GM18907 (cell line): ENCODE results near the gene DLK1.

Source experiments
- ATAC-seq: cut with Tn5 transposase; IDR thresholded peaks from one replicate; pipeline ENCODE4 v1.9.1; 2021; ENCODE audit warnings: mild to moderate bottlenecking, moderate library complexity; ENCODE audit not compliant: unreplicated experiment

DLK1 gene

DNA sequence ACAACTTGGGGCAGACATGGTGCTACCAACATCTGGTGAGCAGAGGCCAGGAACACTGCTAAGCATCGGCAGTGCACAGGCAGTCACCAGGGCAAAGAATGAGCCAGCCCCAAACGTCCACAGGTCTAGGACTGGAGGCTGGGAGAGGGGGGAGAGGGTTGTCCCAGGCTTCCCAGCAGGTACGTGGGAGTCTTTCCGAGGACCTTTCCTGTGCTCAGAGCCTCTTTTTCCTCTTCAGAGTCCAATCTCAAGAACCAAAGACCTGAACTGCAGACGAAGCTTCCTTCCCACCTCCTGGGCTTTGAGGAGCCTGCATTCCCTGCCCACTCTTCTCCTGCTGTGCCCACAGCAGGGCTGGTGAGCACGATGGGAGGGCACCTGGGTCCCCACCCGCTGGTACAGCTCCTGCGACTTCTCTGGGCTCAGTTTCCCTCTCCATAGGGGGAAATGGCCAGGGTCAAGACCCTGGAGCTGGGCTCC is 48.7 kb downstream of the DLK1 start:
- no peak for ATAC-seq

DNA sequence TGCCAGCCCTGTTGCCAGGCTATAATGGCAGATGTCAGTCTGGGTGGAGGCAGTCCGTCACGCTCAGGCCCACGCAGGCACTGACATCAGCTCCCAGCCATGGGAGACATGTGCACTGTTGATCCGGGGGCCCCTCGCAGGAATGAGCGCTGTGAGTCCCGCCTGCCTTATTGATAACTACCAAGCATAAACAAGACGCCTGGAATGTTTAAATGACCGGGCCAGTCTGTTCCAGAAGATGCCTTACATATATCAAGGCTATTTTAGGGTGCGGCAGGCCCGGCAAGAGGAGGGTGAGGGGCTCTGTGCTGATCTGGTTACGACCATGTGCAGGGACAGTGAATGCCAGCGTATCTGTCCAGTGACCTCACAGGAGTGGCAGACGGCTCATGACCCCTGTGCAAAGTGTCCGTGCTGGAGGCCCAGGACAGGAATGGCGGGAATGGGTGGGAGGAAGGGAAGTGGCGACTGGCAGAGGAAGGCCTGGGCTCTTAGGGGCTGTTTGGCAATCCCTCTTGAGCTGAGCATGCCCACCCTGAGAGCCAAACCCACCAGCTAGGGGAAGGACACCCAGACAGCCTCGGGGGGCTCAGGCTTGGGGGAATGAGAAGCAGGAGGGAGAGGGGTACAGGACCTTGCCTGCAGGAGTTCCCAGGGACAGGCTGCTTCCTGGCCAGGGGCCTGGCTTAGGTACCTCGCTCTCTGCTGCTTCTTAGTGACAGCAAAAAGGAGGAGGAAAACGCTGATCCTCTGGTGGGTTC is 49.3 kb downstream of the DLK1 start:
- no peak for ATAC-seq

DNA sequence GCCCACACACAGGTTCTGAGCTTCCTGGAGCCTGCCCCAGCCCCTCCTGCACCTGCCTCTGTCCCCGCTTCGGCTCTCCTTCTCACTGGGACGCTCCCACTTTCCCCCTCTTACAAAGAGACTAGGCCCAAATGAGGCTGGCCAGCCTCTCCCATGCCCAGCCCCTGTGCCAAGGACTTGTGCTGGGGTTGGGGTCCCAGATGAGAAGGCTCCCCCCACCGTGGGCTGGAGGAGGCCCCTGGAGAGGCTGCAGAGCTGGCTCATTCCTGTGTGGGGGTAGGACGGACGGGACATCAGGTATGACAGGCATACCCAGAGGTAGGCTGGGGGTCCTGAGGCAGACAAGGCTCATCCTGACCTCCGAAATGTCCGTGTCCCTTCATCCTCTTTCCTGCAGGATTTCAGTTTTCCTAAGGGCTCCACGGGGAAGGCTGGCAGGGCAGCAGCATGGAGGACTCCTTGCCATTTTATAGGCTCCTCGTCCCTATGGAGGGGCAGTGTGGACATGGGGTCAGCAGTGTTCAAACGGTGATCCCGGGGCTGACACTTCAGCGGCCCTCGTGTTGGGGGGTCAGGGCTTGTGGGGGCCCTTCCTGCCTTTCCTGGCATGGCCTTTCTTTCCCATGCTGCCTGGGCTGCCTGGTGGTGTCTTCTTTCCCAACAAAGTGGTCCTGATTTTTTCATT is 50.1 kb downstream of the DLK1 start:
- no peak for ATAC-seq

DNA sequence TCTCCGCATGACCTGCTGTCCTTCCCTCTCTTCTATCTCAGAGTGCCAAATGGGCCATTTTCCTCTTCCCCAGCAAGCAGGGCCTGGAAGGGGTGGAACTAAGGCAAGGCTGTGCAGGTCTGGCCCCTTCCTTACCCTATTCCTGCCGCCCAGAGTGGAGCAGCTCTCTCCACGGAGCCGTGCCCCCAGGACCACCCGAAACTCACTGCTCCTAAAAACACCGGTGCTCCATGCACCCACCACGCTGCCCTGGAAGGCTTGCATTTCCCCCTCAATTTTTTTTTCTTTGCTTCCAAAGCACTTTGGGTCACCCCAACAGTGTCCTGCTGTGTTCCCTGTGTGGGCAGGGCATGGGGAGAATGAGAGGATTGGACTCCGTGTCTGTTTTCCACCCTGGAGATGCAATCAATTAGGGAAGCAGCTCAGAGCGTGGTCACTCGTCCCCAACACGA is 50.7 kb downstream of the DLK1 start:
- no peak for ATAC-seq

DNA sequence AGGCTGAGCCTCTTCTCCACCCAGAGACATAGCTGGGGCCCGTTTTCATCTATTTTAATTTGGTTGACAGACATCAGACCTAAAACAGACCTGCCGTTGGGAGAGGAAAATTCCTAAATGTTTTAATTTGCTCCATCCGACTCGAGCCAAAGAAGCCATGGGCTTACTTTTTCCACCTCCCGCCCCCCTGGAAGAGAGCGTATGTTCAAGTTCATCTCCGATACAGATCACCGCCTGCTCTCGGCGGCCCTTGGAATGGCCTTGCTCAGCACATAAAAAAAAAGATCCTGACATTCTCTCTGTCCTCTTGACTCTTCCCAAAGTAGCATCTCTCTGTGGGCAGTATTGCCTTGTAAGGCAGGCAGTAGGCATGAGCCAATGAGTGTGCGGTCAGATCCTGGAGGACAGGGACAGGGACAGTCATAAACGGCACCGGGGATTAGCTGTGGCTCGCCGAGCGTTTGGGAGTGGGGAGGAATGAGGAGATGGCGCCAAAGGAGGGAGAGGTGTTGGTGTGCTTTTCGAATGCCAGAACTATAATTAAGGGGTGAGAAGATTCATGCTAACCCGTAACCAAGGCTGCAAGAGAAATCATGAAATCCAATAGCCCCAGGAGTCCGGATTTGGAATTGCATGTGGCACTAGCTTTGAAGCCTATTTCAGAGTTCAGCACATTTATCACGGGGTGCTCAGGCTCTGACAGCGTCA is 51.3 kb downstream of the DLK1 start:
- ATAC-seq: no peak

DNA sequence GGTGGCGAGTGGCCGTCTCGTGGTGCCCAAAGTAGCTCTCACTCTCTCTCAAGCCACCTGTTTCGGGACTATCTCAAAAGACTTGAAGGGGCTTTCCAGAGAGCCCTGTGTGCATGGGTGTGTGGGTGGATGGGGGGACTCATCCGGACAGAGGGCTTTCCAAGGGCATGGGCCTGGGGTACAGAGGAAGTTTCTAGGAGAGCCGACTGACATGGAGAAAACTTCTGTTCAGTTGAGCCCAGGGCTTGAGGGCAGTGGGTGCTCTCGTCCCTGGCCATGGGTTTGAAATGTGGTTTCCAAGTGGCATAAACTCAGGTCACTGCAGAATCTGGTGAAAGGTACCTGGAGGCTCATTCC is 51.8 kb downstream of the DLK1 start:
- ATAC-seq: no peak

DNA sequence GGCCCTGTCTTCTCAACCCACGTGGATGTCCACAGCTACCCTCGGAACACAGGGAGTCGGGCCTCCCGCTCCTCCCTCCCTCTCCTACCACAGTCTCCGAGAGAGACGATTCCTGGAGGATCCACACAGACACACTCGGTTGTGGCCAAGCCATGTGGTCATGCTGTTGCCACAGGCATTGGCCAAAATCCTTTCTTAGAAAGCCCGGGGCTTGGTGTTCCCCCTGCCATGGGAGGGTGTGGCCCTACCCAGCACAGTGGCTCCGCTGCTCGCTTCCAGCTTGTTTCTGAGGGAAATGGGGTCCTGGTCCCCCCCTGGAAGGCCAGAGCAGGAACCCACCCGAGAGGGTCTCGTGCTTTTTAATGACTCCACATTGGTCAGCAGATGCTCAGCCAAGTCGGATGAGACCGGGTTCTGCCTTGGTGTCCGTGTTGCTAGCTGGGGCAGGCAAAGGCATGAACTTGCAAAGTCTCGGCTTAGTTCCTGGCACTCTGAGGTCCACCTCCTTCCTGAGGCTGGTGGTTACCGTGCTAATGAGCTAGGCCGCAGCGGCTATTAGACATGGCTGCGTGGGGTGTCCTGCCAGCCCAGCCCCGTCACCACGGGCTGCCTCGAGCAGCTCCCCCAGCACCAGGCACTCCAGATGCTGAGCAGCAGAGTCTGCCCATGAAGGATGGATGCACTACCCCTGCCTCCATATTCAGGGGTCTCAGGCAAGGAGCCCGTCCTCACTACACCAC is 52.4 kb downstream of the DLK1 start:
- ATAC-seq: no peak

DNA sequence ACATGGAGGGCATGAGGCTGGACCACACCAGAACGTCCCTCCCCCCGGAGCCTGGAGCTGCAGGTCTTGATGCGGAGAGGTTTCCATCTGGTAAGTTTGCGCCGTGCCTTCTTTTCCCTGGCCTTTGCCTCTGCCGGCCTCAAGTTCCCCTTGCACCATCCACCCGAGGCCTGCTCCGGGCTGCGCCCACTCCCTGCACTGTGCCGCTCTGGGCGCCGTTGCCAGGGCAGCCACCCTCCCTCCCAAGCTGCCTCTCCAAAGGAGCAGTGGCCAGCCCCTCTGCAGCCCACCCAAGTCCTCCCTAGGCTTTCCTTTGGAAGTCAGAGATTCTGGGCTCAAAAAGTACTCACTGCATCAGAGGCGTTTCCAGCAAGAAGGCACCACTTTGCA is 53.0 kb downstream of the DLK1 start:
- ATAC-seq: no peak

DNA sequence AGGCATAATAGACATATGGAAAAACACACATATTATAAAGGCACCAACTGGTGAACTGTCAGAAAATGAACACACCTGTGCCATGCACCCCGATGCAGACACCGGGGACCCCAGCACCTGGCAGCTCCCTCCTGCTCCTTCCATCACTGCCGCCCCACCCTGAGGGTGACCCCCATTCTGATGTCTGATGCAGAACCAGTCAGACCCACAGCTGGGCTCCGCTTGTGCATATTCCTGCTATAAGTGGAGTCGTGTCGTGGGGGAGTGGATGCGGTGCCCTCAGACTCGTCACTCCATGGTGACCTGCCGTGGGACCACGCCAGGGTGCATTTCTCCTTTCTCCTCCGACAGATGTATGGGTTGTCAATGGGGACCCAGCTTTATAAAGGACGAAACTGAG is 53.6 kb downstream of the DLK1 start:
- no peak for ATAC-seq

DNA sequence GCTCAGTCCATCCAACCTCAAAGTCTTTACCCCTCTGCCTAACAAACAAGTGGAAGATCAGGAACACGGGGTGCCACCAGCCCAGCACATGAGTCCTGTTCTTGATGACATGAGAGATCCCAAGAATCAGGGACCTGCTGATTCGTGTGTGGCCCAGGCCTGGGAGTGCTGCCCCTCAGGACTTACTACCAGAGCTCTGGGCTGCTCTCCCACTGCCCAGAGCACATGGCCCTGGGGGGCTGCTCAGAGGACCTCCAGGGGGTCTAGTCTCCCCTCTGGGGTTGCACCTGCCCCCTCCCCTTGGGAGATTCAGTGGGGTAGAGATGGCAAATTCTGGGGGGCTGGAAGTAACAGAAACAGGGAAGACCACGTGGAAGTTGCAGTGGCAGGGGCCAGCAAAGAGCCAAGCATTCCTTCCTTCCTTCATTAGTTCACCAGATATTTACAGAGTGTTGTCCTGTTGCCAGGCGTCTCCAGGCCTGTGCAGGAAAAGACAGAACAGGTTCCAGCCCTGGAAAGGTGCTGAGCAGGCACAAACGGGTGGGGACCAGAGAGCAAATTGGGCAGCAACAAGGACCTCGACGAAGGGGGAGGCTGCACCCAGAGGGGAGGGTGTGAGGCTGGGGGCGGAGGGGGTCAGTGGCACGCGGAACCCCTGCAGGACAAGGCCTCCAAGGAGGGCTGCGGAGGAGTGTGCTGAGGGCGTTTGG is 54.1 kb downstream of the DLK1 start:
- ATAC-seq: no peak

DNA sequence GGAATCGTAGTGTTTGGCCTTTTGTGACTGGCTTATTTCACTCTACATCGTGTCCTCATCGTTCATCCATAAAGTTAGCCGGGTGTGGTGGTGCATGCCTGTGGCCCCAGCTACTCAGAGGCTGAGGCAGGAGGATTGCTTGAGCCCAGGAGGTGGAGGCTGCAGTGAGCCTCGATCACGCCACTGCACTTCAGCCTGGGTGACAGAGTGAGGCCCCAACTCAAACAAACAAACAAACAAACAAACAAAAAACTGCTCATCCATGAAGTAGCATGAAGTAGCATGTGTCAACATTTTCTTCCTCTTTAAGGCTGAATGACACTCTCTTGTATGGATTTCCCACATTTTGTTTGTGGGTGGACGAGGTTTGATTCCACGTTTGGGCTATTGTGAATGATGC is 55.3 kb downstream of the DLK1 start:
- ATAC-seq: no peak

DNA sequence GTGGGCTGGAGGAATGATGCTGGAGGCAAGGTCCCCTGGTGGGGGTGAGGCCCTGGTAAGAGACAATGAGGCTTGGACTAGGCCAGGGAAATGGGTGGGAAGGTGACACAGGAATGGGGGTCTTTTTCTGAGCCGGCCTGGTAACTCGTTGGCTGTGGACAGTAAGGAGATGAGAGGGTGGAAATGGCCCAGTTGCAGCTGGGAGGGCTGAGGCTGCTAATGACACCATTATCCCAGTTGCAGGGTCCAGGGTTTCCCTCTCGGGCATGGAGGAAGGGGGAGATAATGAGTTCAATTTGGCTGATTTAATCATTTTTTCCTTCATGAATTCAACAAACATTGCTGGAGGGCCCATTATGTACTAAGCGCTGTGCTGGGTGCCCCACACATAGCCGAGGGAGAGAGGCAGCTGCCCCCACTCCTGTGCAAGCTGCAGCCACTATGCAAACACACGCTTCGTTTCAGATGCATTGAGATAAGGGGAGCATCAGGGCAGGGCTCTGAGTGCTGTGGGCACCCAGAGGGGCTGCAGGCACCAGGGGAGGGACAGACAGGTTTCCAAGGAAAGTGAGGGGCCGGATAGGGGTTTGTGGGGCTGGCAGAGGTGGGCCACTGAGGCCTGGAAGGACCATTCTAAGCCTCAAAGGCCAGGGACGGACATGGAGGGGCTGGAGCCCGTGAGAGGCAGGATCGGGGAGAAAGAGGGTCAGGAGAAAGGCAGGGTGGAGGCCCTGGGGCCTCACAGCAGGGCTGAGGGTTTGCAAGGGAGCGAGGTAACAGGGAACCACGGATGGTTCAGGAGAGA is 56.0 kb downstream of the DLK1 start:
- ATAC-seq: no peak

DNA sequence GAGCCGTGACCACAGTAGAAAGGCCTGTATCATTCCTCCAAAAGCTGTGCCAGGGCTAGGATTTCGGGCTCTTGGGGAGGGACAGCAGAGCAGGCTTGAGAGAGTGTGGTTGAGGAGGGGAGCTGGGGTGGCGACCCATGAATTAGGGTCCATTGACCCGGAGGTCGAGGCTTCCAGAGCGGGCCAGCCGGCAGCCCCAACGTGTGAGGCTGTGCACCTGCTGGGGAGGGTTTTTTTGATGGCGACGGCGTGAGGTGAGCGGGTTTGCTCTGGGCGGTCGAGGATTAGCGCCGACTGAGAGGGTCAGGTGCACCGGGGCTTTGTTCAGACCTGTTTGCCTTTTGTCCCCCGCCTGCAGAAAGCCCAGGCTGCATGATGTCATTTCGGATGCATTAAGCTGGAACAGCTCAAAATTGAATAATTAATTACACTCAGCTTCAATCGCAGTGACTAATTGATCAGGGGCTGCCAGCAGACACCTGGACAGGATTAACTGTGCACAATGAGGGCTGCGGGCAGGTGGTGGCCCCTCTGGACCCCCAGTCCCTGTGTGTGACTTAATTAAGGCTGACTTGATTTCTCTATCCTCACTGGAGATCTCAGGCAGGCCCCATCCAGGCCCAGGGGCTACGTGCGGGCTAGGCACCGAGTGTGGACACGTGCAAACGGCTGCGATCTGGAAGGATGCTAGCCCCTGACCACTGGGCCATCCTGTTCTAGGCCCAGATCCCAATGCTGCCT is 57.1 kb downstream of the DLK1 start:
- no peak for ATAC-seq

DNA sequence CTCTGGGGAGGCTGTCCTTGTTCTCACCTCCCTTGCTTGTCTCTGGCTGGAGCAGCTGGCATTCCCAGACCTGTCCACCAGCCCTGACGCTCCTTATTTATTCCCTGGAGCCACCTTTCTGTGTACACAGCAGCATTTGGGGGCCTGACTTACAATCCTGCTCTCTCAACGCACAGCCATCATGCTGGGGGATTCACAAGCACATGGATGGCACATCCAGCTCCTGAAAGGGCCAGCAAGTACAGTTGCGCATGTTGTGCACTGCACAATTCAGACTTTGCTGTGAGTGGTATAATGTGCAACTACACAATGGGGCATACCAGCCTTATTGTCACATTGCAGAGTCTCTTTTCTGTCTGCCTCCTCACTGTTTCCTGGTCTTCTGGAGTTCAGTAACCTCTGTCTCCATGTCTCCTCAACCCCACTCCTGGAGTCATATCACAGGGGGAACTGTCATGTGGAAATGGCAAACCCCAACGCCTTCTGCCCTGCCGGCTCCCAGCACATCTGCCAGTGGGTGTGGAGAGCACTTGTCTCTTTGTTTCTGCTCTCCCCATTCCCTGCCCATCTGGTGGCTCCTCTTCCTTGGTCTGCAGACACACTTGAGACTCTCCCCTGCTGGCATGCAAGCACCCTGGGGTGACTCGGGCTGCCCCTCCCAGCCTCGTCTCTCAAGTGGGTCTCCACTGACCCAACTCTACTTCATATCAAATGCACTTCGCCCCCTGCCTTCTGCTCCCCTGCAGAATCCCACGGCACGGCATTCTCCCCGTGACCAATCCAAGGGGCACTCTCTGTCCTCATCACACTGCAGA is 58.0 kb downstream of the DLK1 start:
- ATAC-seq: no peak

DNA sequence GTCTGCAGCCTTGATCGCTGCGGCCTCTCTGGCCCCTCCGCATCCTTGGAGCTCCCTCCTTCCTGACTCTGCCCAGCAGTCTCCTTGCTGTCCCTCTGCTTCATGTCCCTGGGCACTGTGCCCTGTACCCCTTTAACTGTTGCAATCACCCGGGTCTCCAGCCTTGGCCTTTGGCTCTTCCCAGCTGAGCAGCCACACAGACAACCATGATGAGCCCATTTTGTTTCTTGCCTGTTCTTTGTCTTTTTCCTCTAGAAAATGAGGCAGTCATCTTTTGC is 58.6 kb downstream of the DLK1 start:
- no peak for ATAC-seq

DNA sequence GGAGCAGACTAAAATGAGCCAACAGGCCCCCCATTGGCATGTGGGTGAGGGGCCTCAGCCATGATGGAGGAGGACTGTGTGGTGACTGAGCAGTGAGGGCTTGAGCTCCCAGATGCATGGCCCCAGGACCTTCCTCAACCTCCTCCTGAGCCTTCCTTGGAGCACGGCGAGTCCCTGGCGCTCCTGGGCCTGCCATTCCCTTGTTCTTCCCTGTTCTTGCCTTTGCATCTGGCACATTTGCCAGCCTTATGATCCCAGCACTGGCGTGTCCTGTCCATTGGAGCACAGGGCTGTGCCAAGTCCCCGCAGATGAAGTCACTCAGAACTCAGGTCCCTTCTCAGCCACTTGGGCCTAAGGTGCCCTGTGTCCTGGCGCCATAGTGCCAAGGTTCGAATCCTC is 58.9 kb downstream of the DLK1 start:
- ATAC-seq: no peak

DNA sequence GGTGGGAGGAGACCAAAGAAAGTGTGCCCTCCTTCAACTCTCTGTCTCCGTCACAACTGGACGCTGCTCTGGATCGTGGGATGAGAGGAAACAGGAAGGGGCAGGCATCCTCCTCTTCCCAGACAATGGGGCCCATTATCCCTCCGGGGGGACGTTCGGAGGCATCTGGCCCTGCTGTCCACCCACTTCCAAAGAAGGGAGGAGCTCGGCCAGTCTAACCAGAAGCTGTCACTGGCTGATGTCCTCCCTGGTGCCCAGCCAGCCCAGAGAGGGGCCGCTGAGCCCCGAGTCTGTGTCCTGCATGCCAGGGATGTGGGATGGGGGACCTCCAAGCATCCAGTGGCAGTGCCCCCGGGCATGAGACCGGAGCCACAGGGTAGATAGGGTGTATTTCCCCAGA is 59.4 kb downstream of the DLK1 start:
- no peak for ATAC-seq

DNA sequence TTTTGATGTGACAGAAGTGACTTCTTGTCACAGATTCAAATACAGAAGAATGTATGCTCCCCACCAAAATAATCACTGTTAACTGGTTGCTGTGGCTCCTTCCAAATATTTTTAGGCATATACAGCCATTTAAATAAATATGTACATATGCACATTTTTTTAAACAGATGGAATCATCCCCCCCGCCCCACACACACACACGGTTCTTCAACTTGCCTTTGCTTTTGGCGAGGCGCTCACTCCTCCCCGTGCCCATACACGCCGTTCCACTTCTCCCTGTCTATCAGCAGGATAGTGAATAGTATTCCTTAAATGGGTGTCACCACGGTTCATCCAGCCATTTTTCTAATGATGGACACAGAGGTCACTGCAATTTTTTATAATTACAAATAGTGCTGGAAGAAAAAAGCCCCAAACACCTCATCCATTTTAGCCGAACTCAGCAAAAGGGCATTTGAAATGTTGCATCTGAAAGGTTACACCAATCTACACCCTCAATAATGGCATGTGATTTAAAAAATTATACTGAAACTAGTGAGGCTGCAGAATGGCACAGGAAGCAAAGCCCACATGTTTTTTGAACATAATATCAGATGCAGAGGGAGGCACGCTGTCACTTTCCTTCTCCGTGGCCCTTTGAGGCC is 60.0 kb downstream of the DLK1 start:
- ATAC-seq: no peak
